Amniotic stem cell (primary cell): Measurements from ENCODE around the gene SLC22A3.
"Not testable (repeated sequence)": the region's sequence is repeated elsewhere in the genome, so short reads cannot be mapped to it uniquely, and the experiment has no call there.

ENCODE experiments used
- DNase-seq: peaks from one replicate; lab custom pipeline; 2025; lab: John Stamatoyannopoulos, UW

SLC22A3 gene

GRCh38 chr6:160348223-160349019 lies at the start of gene SLC22A3:
TSS of gene SLC22A3 (plus strand) at chr6:160348378. CDS start at chr6:160348420, 42 bp downstream.
- no peak for DNase-seq

GRCh38 chr6:160299559-160299958 lies 48.6 kb upstream of the SLC22A3 start:
- no peak for DNase-seq

- DNase-seq, result no peak
Measured at GRCh38 chr6:160300076-160300695, 48.0 kb upstream of the SLC22A3 start.

- DNase-seq, result no peak
Measured at GRCh38 chr6:160301339-160301738, 46.8 kb upstream of the SLC22A3 start.

- not testable (repeated sequence) for DNase-seq
Measured at GRCh38 chr6:160302431-160303082, 45.6 kb upstream of the SLC22A3 start.

GRCh38 chr6:160303806-160304205 lies 44.4 kb upstream of the SLC22A3 start:
- no peak for DNase-seq

GRCh38 chr6:160305926-160306713 lies 42.1 kb upstream of the SLC22A3 start:
- DNase-seq, result no peak

GRCh38 chr6:160309718-160310117 lies 38.5 kb upstream of the SLC22A3 start:
- no peak for DNase-seq

GRCh38 chr6:160312900-160313299 lies 35.3 kb upstream of the SLC22A3 start:
- DNase-seq, result no peak

GRCh38 chr6:160315310-160315709 lies 32.9 kb upstream of the SLC22A3 start:
- DNase-seq, result no peak

GRCh38 chr6:160316261-160316660 lies 31.9 kb upstream of the SLC22A3 start:
- no peak for DNase-seq

- no peak for DNase-seq
Measured at GRCh38 chr6:160319246-160319645, 28.9 kb upstream of the SLC22A3 start.

- no peak for DNase-seq
Measured at GRCh38 chr6:160321729-160322505, 26.3 kb upstream of the SLC22A3 start.

GRCh38 chr6:160327981-160328380 lies 20.2 kb upstream of the SLC22A3 start:
- DNase-seq, result no peak

GRCh38 chr6:160328447-160328846 lies 19.7 kb upstream of the SLC22A3 start:
- DNase-seq, result no peak

- DNase-seq, result no peak
Measured at GRCh38 chr6:160329188-160329587, 19.0 kb upstream of the SLC22A3 start.

- DNase-seq, result no peak
Measured at GRCh38 chr6:160330619-160331018, 17.6 kb upstream of the SLC22A3 start.

GRCh38 chr6:160331204-160331603 lies 17.0 kb upstream of the SLC22A3 start:
- DNase-seq, result no peak

GRCh38 chr6:160331753-160332152 lies 16.4 kb upstream of the SLC22A3 start:
- DNase-seq, result no peak

- DNase-seq, result no peak
Measured at GRCh38 chr6:160333101-160333500, 15.1 kb upstream of the SLC22A3 start.

- no peak for DNase-seq
Measured at GRCh38 chr6:160333841-160334240, 14.3 kb upstream of the SLC22A3 start.
